Activated T-helper 2 cell treated with anti-CD3 and anti-CD28 coated beads, Interferon-gamma antibody, Interleukin-2, Interleukin-4, amounts not matched to agents 10 μg/mL and 5 μg/mL and 100 μg/mL, durations not matched to agents 14 hours and 24 hours and 36 hours (primary cell): Measurements from ENCODE around the gene PPP1R9B. TPM values are rescaled to one million over a fixed set of nuclear protein-coding genes. Genes with fewer than 3 reads are reported as not detected.

Experiments
- DNase-seq: peaks from one replicate; pipeline ENCODE4 v3.0.0; 2021; ENCODE audit warnings: low spot score
- H3K27ac Mint-ChIP-seq: one replicate; pipeline ENCODE4 v1.8.0; 2021; ENCODE audit warnings: mixed read lengths
- H3K27me3 Mint-ChIP-seq: one replicate; pipeline ENCODE4 v1.8.0; 2021; ENCODE audit warnings: low read depth, mixed read lengths
- H3K36me3 Mint-ChIP-seq: one replicate; pipeline ENCODE4 v1.8.0; 2021; ENCODE audit warnings: low read depth, mixed read lengths
- H3K4me1 Mint-ChIP-seq: one replicate; pipeline ENCODE4 v1.8.0; 2021; ENCODE audit warnings: low read depth, mixed read lengths
- H3K4me3 Mint-ChIP-seq: one replicate; pipeline ENCODE4 v1.8.0; 2021; ENCODE audit warnings: low read depth, mild to moderate bottlenecking, moderate library complexity, mixed read lengths
- H3K9me3 Mint-ChIP-seq: one replicate; pipeline ENCODE4 v1.8.0; 2021; ENCODE audit warnings: mixed read lengths
- intact Hi-C: fragments of 100-400 bp; cut with micrococcal nuclease; formaldehyde crosslinking; loops from one replicate; pipeline ENCODE4 v1.15.1; 2023
- total RNA-seq: library from RNA; stranded (reverse); gene quantifications from 2 replicates; pipeline ENCODE4 v1.2.3, GENCODE V29; 2022

The PPP1R9B gene
- total RNA-seq, 1 donor from 2014 or later: 130 TPM

DNA sequence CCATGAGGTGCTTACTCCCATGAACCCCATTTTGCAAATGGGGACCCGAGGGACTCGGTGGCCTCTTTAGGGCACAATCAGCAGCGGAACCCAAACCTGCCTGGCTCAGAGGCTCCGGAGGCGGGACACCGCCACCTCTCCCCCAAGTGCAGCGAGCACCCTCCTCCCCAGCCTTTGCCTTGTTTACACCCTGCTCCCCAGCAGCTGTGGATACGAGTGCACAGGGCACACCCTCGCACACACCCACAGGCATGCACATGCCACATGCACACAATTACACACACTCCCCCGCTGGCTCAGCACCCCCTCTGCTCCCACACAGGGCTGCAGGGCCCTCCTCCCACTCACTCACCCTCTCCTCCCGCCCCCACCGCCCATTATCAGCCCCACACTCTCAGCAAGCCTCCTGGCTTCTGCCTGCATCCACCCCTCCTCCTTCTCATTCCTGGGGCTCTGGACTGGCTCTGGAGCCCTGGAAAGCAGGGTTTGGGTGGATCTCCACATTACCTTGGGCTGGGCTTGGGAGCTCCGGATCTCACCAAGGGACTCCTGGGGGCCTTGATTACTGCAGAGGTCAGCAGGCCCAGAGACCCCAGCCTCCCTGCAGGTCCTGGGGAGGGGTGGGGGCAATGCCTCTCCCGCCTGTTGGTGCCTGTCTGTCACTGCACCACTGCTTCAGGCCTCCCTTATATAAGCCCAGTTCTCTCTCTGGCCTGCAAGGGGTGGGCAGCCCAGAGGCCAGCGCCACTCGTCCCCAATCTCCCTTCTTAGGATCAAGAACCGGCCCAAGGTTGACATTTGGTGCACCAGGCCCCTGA is 48.9 kb downstream of the PPP1R9B start:
- Mint-ChIP-seq H3K4me1 (no peaks in the 10 kb centered on the region), H3K4me3 (no peak overlapping the region), H3K27me3 (no peaks in the 10 kb centered on the region), H3K9me3 (no peaks in the 10 kb centered on the region), H3K36me3 (no peaks in the 10 kb centered on the region), H3K27ac (no peak overlapping the region)
- intact Hi-C loops: no loop called here
- no peak for DNase-seq

DNA sequence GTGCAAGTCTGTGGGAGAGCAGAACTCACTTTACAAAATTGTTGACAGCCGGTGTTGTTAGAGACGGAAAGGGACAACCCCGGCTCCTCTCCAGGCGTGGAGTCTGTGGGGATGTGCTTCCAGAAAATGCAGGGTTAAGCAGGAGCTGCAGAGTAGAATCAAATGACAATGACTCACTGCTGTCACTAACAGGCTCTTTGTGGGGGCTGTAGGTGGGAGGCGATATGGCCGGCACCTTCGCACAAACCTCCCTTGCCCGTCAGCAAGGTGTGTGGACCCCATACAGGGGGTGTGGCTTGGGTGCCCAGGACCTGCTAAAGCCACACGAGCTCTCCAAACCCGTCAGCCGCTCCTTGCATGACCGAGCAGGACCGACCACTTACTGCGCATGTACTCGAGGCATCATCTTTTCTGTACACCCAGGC is 49.5 kb downstream of the PPP1R9B start:
- H3K27me3 Mint-ChIP-seq: no peaks in the 10 kb centered on the region
- no peaks in the 10 kb centered on the region for H3K9me3 Mint-ChIP-seq
- DNase-seq: no peak
- no peak overlapping the region for H3K27ac Mint-ChIP-seq
- H3K4me1 Mint-ChIP-seq: peaks cover 4% of the 10 kb centered on the region
- H3K4me3 Mint-ChIP-seq: no peak overlapping the region
- intact Hi-C loops: no loop called here
- no peaks in the 10 kb centered on the region for H3K36me3 Mint-ChIP-seq

DNA sequence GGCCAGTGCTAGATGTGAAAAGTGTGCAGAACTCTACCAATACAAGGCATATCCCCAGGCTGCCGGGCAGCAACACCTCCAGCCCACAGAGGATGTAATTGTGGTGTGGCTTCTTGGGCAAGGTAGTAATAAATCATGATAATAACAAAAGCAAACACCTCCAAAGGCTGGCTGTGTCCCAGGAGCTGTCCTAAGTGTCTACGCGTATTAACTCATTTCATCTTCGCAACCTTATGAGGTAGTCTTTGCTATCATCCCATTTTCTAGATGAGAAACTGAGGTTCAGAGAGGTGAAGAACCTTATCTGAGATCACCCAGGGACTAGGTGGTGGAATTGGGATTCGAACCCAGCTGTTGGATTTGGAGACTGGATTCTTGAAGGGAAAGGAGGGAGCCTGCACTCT is 50.0 kb downstream of the PPP1R9B start:
- no peak overlapping the region for H3K4me3 Mint-ChIP-seq
- H3K9me3 Mint-ChIP-seq: no peaks in the 10 kb centered on the region
- H3K27ac Mint-ChIP-seq: no peak overlapping the region
- peaks cover 8% of the 10 kb centered on the region for H3K4me1 Mint-ChIP-seq
- intact Hi-C loops: no loop called here
- DNase-seq: no peak
- no peaks in the 10 kb centered on the region for H3K27me3 Mint-ChIP-seq
- H3K36me3 Mint-ChIP-seq: no peaks in the 10 kb centered on the region

DNA sequence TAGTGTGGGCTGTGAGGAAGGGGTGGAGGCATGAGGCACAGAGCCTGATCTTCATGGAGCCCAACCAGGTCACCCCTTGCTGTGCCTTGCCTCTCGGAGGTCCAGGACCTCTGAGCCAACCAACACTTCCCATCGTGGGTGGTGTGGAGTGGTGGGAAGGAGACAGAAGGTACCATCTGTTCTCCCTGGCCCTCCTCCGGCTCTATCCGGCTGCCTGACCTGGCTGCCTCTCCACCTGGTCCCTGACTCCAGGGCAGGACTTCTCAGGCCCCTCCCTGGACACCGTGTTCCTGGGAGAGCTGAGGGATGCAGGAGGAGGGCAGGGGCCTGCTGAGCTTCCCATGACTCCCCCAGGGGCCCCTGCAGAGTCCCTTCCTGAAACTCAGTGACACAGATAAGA is 51.5 kb downstream of the PPP1R9B start:
- Mint-ChIP-seq H3K27me3 (no peaks in the 10 kb centered on the region), H3K27ac (no peak overlapping the region), H3K4me3 (no peak overlapping the region), H3K4me1 (peaks cover 13% of the 10 kb centered on the region), H3K9me3 (no peaks in the 10 kb centered on the region), H3K36me3 (no peaks in the 10 kb centered on the region)
- DNase-seq: no peak
- intact Hi-C loops: loop anchor here (5.0 kb wide), 1 partner anchor 53 kb away; the partner anchor contains the start of gene PPP1R9B

DNA sequence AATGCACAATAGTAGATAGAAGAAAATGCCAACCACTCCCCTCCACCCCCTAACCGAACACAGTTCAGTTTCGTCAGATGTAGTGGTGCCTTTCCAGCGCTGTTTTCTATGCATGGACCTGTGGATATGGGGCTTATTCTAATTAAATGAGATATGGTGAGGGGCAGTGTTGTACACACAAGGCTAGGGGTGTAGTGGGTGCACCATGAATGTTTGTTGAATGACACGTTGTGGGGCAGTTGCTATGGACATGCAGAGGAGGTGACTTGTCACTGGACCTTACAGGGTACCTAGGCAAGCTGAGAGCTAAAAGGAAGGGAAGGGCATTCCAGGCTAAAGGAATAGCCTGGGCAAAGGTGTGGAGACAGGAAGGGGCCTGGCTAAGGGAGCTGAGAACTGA is 51.9 kb downstream of the PPP1R9B start:
- Mint-ChIP-seq H3K27me3 (no peaks in the 10 kb centered on the region), H3K4me1 (peaks cover 13% of the 10 kb centered on the region), H3K36me3 (no peaks in the 10 kb centered on the region), H3K4me3 (no peak overlapping the region), H3K27ac (no peak overlapping the region), H3K9me3 (no peaks in the 10 kb centered on the region)
- no peak for DNase-seq
- intact Hi-C loops: loop anchor here (5.0 kb wide), 1 partner anchor 54 kb away; the partner anchor contains the start of gene PPP1R9B

DNA sequence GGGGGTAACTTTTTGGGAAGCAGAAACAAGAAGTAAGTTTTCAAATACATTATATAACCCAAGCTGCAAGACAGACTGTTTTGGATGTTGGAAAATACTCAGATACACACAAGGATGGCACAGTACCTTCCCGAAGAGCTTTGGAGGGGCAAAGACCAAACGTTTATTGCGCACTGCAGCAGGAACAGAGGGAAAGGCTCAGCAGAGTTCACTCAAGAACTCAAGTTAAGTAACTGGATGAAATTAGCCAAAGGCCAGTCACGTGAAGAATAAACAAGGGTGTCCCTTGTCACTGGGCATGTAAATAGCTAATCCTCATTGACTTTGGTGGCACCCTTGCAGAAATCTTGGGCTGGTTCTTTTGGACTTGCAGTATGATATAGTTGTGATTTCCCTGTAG is 52.6 kb downstream of the PPP1R9B start:
- Mint-ChIP-seq H3K36me3 (no peaks in the 10 kb centered on the region), H3K9me3 (no peaks in the 10 kb centered on the region), H3K27me3 (no peaks in the 10 kb centered on the region), H3K4me1 (peaks cover 13% of the 10 kb centered on the region), H3K27ac (no peak overlapping the region), H3K4me3 (no peak overlapping the region)
- intact Hi-C loops: loop anchor here (5.0 kb wide), 1 partner anchor 54 kb away; the partner anchor contains the start of gene PPP1R9B
- DNase-seq: no peak

DNA sequence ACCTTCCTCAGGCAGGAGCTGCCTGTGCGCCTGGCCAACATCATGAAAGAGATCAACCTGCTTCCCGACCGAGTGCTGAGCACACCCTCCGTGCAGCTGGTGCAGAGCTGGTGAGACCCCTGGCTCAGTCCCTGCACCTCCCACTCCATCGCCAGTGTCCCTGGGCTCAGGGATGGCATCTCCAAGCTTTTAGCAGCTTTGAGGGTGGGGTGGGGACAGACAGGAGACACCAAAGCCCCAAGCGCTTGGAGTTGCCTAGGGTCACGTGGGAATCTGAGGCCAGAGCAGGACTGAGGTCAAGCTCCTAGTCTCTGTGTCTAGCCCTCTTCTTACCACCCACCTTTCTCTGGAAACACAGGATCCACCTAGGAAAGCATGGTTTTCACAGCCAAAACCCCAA is 53.0 kb downstream of the PPP1R9B start:
- Mint-ChIP-seq H3K4me1 (peaks cover 13% of the 10 kb centered on the region), H3K27me3 (no peaks in the 10 kb centered on the region), H3K9me3 (no peaks in the 10 kb centered on the region), H3K27ac (no peak overlapping the region), H3K36me3 (no peaks in the 10 kb centered on the region), H3K4me3 (no peak overlapping the region)
- no peak for DNase-seq
- intact Hi-C loops: loop anchor here (5.0 kb wide), 1 partner anchor 55 kb away; the partner anchor contains the start of gene PPP1R9B

DNA sequence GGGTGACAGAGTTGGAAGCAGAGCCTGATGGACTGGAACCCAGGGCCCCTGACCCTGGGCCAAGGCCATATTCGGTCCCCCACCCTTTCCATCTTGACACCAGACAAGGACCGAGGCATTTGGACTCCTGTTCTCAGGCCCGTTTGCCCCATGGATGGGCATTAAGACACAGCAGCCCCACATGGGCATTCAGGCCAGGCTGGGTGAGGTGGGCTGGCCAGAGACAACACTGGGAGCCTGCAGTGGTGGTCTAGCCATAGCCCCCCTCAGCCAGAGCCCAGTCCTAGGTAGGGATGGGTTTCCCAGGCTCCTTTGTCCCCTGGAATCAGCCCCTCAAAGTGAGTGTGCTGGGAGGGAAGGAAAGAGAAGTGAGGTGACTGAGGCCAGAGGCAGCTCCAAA is 53.7 kb downstream of the PPP1R9B start:
- Mint-ChIP-seq H3K36me3 (no peaks in the 10 kb centered on the region), H3K27ac (no peak overlapping the region), H3K4me3 (no peak overlapping the region), H3K27me3 (no peaks in the 10 kb centered on the region), H3K4me1 (peaks cover 13% of the 10 kb centered on the region), H3K9me3 (no peaks in the 10 kb centered on the region)
- intact Hi-C loops: loop anchor here (5.0 kb wide), 1 partner anchor 56 kb away; the partner anchor contains the start of gene PPP1R9B
- DNase-seq: no peak

DNA sequence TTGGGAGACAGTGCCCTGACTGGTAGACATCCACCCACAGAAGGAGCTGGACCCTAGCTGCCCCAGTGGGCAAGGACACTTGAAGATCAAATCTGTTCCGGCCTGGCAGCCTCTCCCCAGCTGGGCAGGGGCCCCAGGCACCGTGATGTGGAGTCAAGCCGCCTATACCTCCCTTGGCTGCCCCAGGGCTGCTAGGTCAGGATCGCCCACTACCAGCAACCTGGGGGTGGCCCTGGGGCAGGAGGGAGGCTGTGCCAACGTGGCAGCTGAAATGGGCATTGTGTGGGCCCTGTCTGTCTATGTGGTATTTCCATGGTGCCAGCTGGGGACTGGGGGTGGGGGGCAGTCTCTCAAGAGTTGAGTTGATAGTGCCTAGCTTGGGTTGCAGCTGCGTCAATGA is 54.4 kb downstream of the PPP1R9B start:
- intact Hi-C loops: loop anchor here (5.0 kb wide), 1 partner anchor 56 kb away; the partner anchor contains the start of gene PPP1R9B
- H3K27me3 Mint-ChIP-seq: no peaks in the 10 kb centered on the region
- no peaks in the 10 kb centered on the region for H3K36me3 Mint-ChIP-seq
- no peak for DNase-seq
- H3K4me1 Mint-ChIP-seq: peaks cover 13% of the 10 kb centered on the region
- no peak overlapping the region for H3K27ac Mint-ChIP-seq
- no peaks in the 10 kb centered on the region for H3K9me3 Mint-ChIP-seq
- H3K4me3 Mint-ChIP-seq: peak overlapping the region; percentile 86

DNA sequence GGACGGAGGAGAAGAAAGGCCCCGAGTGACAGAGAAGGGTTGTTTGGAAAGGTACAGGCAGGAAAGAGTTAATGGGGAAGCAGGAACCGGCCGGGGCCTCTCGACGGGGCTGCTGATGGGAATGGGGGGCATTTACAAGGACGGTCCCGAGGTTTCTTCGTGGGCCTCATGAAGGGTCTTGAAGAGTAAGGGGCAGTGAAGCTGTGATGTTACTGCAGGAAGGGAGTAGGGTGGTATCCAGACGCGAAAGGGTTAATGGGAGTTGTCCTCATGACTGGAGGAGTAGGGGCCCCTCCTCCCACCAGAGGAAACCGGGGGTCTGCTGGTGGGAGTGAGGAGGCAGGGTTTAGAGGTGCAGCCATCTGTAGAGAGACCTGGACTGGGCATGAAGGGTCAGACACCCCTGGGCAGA is 54.8 kb downstream of the PPP1R9B start:
- DNase-seq: no peak
- Mint-ChIP-seq H3K27me3 (no peaks in the 10 kb centered on the region), H3K9me3 (no peaks in the 10 kb centered on the region), H3K4me3 (peak overlapping the region; percentile 86), H3K36me3 (no peaks in the 10 kb centered on the region), H3K4me1 (peaks cover 13% of the 10 kb centered on the region), H3K27ac (peak overlapping the region; percentile 79)
- intact Hi-C loops: loop anchor here (2.0 to 5.0 kb wide), 3 partner anchors 57 to 69 kb away; partner anchors contain the start of gene PPP1R9B

DNA sequence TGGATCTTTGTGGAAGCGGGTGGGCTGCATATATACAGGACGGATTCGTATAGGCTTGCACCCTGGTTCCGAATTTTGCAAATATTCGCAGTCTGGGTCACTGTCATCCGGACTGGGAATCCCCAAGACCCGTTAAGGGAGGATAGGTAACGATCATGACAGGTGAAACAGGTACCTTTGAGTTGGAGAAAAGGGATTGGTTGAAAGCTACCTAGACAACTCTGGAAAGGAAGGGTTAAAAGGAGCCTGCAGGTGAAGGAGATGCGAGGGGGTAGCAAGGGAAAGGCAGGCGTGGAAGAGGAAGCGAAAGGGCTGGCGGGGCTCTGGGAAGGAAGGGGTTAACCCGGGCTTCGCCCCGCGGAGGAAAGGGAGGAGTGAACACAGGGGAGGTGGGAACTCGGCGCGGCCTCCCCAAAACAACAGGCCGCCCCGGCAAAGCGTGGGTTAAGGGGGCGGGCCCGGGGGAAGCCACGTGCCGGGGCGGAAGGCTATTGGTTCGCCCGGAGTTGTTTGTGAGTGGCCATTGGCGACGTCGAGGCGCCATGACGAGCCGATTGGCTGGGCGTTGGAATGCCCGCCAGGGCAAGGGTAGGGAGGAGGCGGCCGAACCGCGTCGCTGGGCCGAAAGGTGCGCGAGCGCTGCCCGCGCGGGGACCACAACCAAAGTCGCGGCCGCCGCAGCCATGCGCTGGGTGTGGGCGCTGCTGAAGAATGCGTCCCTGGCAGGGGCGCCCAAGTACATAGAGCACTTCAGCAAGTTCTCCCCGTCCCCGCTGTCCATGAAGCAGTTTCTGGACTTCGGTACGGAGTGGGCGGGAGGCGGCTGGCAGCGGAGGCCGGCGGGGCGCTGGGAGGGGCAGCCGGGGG is 55.5 kb downstream of the PPP1R9B start, which contains the start of gene PDK2:
Gene PDK2, plus strand, starts transcription at position 599 of the 867 bp plus-strand sequence. Its CDS starts 85 bp downstream, at position 684.
- peak; percentile 95 for DNase-seq
- peak within 1 kb of the TSS; percentile 79 for H3K27ac Mint-ChIP-seq
- intact Hi-C loops: loop anchor here (2.0 to 5.0 kb wide), 4 partner anchors 57 to 202 kb away; partner anchors contain the start of gene PPP1R9B
- H3K36me3 Mint-ChIP-seq: no peaks in the 10 kb centered on the region
- no peaks in the 10 kb centered on the region for H3K27me3 Mint-ChIP-seq
- H3K9me3 Mint-ChIP-seq: no peaks in the 10 kb centered on the region
- peak within 1 kb of the TSS; percentile 86 for H3K4me3 Mint-ChIP-seq
- H3K4me1 Mint-ChIP-seq: peaks cover 13% of the 10 kb centered on the region

DNA sequence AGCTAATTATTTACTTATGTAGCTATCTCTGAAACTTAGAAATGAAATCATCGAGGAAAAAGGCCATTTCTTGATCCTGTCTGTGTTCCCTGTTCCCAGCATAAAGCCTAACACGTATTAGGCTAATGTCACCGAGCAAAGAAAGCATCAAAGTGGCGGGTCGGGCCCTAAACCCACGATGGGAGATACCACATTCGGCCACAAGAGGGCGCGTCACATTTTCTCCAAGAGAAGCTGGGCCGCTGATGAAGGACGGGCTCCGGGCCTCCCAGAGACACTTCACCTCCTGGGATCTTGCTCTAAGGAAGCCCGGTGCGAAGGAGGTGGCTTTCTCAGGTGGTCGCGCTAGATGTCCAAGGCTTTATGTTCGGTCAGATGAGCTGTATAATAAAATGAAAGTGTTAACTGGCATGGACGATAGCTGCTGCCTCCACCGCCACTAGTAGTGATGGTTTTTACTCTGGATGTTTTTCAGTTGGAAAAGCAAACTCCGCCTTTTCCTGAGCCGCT is 56.2 kb downstream of the PPP1R9B start:
- peak overlapping the region; percentile 86 for H3K4me3 Mint-ChIP-seq
- peaks cover 13% of the 10 kb centered on the region for H3K4me1 Mint-ChIP-seq

More for the DNA sequence above, 56.2 kb downstream of the PPP1R9B start:
- Mint-ChIP-seq H3K27me3 (no peaks in the 10 kb centered on the region), H3K27ac (peak overlapping the region; percentile 79), H3K36me3 (no peaks in the 10 kb centered on the region), H3K9me3 (no peaks in the 10 kb centered on the region)
- DNase-seq: peak; percentile 79
- intact Hi-C loops: loop anchor here (2.0 to 5.0 kb wide), 3 partner anchors 67 to 203 kb away; no protein-coding TSS in a partner anchor
